Measurements from ENCODE around the gene DKK2. TPM values are rescaled to one million over a fixed set of nuclear protein-coding genes. Genes with fewer than 3 reads are reported as not detected.

DKK2 gene
- total RNA-seq, 4 donors from 2014 or later = 0.61 to 3.2 (median 1.8) TPM

DNA sequence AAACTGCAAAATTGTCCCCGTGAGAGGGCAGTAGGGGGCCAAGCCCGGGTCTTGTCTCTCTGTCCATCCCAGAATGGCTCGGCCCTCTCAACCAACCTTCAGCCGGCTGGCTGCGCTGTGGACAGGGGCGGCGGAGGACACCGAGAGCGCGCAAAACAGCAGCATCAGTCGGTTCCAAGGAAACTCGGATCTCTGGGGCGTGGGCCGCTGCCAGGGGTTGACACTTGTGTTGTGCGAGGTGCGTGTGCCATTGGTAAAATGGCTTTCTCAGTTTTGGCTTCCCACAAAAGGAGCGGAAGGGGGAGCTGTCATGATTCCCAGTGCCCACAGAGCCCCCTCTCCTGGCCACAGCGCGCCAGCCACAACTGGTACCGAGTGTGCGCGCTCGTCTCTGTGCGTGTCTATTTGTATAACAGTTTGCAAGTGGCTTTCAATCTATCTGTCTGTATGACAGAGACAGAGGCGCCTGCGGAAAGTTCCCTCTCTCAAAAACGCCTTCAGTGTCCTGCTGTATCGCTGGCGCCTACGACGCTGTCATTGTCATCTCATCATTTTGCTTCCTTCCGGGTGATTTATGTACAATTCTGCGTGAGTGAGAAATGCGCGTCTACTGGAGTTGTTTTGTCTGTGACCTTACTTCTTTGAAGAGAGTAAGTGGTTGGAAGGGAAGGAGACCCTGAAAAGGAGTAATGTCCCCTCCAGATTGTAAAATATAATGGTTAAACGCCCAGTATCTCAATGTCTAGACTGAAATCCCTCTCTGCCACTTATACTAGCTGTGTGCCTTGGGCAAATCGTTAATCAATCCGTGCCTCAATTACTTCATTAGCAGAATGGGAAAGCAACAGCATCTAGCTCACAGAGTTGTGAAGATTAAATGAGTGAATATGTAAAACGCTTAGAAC is 1.8 kb downstream of the DKK2 start:
- TF ChIP-seq, protein P1, sequence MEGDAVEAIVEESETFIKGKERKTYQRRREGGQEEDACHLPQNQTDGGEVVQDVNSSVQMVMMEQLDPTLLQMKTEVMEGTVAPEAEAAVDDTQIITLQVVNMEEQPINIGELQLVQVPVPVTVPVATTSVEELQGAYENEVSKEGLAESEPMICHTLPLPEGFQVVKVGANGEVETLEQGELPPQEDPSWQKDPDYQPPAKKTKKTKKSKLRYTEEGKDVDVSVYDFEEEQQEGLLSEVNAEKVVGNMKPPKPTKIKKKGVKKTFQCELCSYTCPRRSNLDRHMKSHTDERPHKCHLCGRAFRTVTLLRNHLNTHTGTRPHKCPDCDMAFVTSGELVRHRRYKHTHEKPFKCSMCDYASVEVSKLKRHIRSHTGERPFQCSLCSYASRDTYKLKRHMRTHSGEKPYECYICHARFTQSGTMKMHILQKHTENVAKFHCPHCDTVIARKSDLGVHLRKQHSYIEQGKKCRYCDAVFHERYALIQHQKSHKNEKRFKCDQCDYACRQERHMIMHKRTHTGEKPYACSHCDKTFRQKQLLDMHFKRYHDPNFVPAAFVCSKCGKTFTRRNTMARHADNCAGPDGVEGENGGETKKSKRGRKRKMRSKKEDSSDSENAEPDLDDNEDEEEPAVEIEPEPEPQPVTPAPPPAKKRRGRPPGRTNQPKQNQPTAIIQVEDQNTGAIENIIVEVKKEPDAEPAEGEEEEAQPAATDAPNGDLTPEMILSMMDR (IDR thresholded peaks at IDR 0.05) = no peak
- no peak for TF ChIP-seq POLR2A (IDR thresholded peaks at IDR 0.05)
- peak; percentile 22 to 88 for DNase-seq (ENCODE audit: low spot score in 2 of 2)
- H3K4me3 ChIP-seq (ENCODE audit: low read depth, poor library complexity, severe bottlenecking) = no peak overlapping the region
- WGBS, 2 donors = 4% methylated on average over 30 to 39 of the region's 39 CpGs
- intact Hi-C loops (cut with DNase I; ENCODE audit: low total_unique reads) = no loop called here

DNA sequence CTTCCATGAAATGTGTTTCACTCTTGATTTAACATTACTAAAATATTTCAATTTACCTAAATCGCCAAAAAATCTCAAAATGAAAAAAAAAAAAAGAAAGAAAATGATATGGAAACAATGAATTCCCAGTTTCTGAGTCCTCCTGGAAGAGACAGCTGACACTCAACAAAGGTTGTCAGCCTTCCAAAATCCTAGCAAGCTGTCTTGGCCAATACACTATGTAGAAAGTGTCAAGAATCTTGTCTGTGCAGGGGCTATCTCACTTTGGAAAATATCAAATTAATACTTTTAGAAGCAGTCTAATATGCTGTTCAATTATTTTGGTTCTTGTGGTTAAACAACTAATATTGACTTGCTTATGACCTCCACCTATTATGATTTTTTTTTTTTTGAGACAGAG is 8.7 kb downstream of the DKK2 start:
- DNase-seq (ENCODE audit: low spot score in 2 of 2) = no peak
- intact Hi-C loops (cut with DNase I; ENCODE audit: low total_unique reads) = no loop called here
- H3K4me3 ChIP-seq (ENCODE audit: low read depth, poor library complexity, severe bottlenecking) = no peak overlapping the region
- 82 to 88% methylated on average over 1 of the region's 1 CpG for WGBS, 2 donors
- TF ChIP-seq, protein P1 (IDR thresholded peaks at IDR 0.05) = no peak
- no peak for TF ChIP-seq POLR2A (IDR thresholded peaks at IDR 0.05)

DNA sequence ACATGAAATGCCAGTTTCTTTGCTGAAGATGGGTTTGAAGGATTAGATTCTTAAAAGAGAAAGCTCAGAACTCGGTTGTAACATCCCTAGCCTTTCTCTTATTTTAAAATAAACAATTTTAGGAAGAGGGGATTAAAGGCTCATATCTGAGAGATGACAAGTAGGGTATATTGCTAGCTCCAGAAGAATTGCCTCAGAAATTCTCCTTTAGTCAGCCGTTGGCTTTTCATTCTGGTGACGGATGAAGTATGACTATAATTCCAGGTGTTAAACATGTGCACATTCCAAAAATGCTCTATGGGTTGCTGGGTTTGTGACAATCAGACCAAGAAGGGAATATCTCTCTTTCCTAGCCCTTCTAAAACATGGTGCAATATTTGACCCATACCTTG is 17.8 kb downstream of the DKK2 start:
- H3K4me3 ChIP-seq (ENCODE audit: low read depth, poor library complexity, severe bottlenecking) = no peak overlapping the region
- TF ChIP-seq, protein P1 (IDR thresholded peaks at IDR 0.05) = no peak
- TF ChIP-seq POLR2A (IDR thresholded peaks at IDR 0.05) = no peak
- DNase-seq (ENCODE audit: low spot score in 2 of 2) = no peak
- intact Hi-C loops (cut with DNase I; ENCODE audit: low total_unique reads) = no loop called here
- 41 to 53% methylated on average over 3 of the region's 3 CpGs for WGBS, 2 donors

DNA sequence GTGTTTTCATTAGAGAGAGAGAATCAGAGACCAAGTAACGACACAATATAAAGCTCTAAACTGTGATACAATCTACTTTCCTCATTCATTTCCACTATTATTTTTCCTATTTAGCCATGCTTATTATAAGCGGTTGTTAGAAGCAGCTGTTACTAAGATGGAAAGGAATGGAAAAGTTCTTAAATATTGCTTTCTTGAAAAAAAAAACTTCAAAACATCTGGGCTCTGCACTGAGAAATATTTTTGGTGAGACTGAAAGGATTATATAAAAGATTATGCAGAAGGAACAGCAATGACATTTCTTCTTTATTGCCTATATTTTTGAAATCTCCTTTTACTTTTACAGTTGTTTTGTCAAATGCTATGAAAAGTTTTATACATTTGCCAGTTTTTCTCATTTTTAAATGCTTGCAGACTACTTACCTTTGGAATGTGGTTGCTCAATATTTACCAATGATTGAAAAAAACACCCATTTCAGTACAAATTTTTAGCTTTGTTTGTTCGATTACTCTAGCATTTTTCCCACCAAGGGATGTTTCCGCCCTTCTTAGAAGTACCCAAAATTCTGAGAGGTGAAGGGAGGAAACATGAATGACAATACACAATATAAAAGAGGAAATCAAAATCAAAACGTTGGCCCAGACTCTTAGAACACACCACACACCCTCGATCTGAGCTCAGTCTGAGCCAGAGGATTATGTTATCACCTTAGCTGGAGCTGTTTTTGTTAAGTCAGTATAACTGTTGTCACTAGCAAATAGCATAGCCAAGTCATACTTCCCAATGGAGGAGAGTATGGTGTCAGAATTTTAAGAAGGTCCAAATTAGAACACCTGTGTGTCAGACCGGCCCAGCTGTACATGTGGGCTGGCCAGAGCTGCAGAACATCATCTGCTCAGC is 18.4 kb downstream of the DKK2 start:
- intact Hi-C loops (cut with DNase I; ENCODE audit: low total_unique reads) = no loop called here
- H3K4me3 ChIP-seq (ENCODE audit: low read depth, poor library complexity, severe bottlenecking) = no peak overlapping the region
- TF ChIP-seq POLR2A (IDR thresholded peaks at IDR 0.05) = no peak
- TF ChIP-seq, protein P1 (IDR thresholded peaks at IDR 0.05) = no peak
- WGBS, 2 donors = 54 to 59% methylated on average over 7 of the region's 7 CpGs
- no peak for DNase-seq (ENCODE audit: low spot score in 2 of 2)

DNA sequence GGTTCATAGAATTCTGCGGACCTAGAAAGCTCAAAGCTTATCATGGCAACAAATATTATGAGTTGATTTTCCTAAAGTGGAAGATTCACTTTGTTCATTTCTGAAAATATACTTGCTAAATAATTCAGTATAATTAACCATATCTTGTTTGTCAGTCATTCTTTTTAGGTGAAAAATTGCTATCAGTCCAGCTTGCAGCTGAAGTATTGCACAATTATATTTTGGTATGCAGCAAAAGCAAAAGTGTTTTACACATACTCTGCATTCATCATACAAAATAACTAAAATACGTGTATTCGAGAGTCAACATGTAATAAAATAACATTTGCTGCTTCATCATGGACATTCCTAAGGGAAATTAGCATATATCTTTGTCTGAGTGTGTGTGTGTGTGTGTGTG is 24.8 kb downstream of the DKK2 start:
- no peak overlapping the region for H3K4me3 ChIP-seq (ENCODE audit: low read depth, poor library complexity, severe bottlenecking)
- no peak for DNase-seq (ENCODE audit: low spot score in 2 of 2)
- intact Hi-C loops (cut with DNase I; ENCODE audit: low total_unique reads) = loop anchor here (5.0 kb wide), 1 partner anchor 529 kb away; no protein-coding TSS in a partner anchor
- 68 to 72% methylated on average over 3 of the region's 3 CpGs for WGBS, 2 donors
- TF ChIP-seq POLR2A (IDR thresholded peaks at IDR 0.05) = no peak
- TF ChIP-seq, protein P1 (IDR thresholded peaks at IDR 0.05) = no peak
